ENCODE data around the gene BBS9.

The BBS9 gene

DNA sequence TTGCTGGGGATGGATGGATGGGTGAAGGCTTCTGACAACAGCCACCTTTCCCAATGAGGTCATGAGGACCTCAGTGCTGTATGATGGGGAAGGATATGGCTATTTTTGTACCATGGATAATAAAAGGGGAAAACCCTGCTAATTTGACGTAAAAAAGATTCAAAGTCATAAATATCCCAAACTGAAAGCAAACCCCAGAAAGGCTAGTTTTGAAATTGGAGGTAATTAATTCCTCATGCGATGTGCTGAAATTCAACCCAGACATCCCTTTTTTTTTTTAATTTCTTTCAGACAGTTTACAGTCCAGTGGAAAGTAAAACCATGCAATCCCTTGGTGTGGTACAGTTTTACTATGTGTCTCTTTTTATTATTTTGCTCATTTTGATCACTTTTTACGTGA, 521.5 kb downstream of the BBS9 start:
- no peak for DNase-seq (ENCODE audit: low read depth)

DNA sequence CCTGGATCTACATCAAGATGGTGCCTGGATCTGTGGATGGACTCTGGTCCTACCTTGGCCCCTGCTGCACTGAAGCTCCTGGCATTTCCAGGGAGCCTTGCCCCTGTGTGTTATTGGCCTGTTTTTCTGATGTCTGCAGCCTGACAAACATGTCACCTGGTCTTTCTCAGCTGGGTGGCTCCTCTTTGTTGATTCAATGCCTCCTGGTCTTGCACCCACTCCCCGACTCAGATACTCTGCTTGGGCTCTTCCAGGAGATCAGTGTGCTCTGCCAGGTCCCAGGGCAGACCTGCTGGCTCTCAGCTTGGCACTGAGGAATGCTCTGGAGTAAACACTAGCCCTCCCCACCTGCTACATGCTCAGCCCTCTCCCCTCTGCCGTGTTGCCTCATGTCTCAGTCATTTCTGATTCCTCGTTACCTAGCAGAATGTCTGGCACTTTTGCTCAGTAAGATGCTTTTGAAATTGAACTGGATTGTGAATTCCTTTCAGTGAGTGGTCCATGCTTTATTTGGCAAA, 522.7 kb downstream of the BBS9 start:
- DNase-seq (ENCODE audit: low read depth) = no peak

DNA sequence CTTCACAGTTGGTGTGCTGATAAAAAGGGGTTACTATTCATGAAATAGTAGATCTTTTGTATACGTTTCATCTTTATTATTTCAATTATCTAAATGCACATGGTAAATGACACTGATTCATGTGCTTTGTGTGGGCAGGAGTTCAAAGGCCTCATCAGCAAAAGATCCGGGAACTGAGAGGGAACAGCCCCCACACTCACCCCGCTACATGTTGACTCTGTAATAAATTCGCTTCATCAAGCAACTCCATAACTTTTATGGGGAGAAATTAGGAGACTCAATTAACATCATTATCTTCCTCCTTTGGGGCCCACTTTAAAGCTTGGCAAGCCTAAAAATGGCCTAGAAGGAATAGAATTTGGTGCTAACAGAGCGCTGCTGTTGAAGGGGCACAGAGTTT, 525.3 kb downstream of the BBS9 start:
- DNase-seq (ENCODE audit: low read depth) = no peak
